GM13977 (cell line): Measurements from ENCODE around the gene RER1.

Experiments used
- DNase-seq: peaks from one replicate; pipeline ENCODE4 v3.0.0; 2012; ENCODE audit warnings: low spot score
- in situ Hi-C: fragments of 300-500 bp; cut with MboI; formaldehyde crosslinking; loops from one replicate; pipeline ENCODE4 v1.12.0; 2022; ENCODE audit warnings: low sequenced_read_pairs, low pct_unique_long_range_greater_than_20kb, mixed read lengths, inconsistent platforms; ENCODE audit not compliant: unreplicated experiment
- TF ChIP-seq, protein P1 (sequence below): IDR thresholded peaks from 2 replicates; pipeline ENCODE4 v1.5.1; 2012; ENCODE audit warnings: mild to moderate bottlenecking, control low read depth; ENCODE audit not compliant: insufficient read depth; ENCODE audit errors: extremely low read depth, missing control alignments

The RER1 gene

DNA sequence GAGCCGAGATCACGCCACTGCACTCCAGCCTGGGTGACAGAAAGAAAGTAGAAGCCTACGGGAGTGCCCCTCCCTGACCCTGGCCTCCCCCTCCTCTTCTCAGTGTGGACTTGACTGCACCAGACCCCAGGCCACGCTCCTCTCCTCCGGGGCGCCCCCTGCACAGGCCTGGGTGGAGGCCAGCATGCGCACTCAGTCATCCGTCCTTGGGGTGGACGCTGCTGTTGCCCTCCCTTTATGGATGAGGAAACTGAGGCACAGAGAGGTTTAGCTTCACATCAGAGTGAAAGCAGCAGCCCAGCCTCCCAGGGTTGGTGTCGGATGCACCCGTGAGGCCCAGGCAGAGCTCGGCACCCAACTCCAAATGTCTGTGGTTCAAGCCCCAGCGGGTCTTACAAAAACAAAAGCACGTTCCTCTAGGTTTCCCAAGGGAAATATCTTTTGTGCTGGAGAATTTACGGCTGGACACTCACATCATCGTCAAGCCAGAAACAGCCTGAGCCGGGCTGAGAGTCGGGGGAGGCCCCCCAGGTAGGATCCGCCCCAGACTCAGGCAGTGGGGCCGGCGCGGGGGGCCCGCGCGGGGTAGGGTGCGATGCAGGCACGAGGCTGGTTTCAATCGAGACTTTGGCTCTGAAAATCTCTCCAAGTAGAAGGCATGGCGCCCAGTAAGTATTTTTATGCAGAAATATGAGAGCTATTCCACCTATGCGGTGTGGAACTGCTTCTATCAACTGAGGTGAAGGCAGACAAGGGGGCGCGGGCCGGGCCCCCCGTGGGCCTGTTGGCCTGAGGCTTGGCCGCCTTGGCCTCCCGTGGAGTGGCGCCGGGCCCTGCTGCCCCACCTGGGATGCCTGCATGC, 36.9 kb upstream of the RER1 start:
- in situ Hi-C loops = no loop called here
- no peak for DNase-seq
- TF ChIP-seq, protein P1, sequence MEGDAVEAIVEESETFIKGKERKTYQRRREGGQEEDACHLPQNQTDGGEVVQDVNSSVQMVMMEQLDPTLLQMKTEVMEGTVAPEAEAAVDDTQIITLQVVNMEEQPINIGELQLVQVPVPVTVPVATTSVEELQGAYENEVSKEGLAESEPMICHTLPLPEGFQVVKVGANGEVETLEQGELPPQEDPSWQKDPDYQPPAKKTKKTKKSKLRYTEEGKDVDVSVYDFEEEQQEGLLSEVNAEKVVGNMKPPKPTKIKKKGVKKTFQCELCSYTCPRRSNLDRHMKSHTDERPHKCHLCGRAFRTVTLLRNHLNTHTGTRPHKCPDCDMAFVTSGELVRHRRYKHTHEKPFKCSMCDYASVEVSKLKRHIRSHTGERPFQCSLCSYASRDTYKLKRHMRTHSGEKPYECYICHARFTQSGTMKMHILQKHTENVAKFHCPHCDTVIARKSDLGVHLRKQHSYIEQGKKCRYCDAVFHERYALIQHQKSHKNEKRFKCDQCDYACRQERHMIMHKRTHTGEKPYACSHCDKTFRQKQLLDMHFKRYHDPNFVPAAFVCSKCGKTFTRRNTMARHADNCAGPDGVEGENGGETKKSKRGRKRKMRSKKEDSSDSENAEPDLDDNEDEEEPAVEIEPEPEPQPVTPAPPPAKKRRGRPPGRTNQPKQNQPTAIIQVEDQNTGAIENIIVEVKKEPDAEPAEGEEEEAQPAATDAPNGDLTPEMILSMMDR = no peak

DNA sequence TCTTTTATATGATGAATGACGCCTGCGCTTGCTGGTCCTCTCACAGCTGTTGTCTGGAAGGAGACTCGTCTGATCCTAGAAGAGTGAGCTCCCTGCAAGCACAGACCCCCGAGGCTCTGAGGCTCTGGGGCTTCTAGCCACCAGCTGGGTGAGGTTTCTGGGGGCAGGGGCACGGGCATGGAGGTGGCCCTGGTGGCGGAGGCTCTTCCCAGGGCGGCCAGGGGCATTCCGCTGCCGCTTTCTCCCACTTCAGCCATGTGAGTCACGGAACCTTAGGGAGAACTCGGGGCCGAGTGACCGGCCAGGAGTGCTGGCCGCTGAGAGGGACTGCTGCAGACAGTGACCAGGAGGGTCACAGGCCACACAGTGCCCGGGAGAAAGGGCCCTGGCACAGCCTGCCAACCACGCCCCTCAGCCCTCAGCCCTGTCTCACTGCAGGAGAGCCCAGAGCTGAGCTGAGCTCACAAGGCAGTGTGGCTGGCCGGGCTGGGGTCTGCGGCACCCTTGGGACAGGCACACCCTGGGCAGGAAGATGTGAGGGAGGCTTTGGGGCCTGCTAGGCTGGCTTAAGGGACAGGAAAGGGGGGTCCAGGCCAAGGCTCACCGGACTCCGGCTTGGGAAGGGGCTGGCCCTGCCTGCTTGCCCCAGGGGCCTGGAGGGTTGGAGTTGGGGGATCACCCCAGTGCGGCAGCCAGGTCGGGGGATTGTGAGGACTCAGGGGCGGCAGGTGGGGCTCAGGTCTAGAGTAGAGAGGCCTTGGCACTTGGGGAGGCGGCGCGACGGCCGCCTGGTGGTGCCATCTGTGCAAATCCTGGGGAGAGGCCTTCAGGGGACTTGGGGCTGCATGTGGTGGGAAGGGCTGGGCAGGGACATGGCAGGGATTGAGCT, 36.0 kb upstream of the RER1 start:
- no peak for DNase-seq
- in situ Hi-C loops = no loop called here
- TF ChIP-seq, protein P1 = no peak

DNA sequence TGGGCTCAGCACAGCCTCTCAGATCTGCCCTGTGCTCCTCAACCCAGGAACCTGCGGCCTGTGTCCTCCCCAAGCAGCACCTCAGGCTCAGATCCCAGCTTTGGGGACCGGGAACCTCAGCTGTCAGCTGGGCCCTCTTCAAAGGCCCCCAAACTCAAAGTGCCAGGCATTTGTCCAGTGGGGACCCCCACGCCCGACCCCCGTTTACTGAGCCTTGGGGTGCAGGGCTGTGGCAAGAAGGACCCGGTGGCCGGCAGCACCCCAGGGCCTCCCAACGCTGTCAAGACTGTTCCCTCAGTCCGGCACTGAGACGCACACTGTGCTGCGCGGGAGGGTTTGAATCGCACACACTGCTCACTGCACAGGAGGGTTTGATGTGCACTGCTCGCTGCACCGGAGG, 35.2 kb upstream of the RER1 start:
- no peak for DNase-seq
- TF ChIP-seq, protein P1 = no peak
- in situ Hi-C loops = no loop called here

DNA sequence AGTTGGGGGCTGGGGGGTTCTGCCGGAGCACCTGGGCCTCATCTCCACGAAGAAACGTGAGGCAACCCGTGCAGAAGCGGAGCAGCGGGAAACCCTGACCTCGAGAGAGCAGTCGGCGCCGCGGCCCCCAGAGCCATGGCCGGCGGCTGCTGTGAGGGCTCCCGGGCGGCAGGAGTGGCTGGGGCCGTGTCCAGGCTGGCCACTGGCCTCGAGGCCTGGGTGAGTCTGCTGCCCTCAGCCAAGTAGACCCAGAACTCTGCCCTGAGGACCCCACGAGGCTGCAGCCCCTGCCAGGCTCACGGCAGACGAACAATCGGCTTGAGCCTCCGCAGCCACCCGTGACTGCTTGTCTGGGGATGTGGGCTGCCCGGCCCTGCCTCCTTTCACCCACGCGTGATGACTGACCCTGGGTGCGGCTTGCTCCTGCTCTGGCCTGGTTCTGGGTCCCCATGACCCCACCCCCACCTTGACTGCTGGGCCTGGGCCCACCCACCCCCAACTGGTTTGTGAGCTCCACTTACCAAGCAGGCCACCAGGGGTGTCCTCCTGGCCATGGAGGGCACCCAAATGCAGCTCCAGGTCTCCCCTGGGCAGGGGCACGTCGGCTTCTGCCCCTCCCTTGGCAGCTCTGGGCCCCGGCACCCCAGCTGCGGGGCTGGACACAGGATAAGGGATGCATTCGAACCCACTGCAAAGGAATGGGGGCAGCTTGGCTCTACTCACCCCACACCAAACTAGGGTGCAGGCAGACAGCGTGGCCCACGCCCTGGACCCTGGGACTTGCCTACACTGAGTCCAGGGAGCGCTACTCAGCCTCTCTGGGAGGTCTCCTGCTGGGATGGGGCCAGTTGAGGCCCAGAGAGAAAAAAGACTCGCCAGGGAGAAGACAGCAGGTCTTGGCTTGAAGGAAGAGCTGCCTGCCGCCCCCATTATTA, 34.5 kb upstream of the RER1 start:
- TF ChIP-seq, protein P1 = no peak
- in situ Hi-C loops = no loop called here
- no peak for DNase-seq

DNA sequence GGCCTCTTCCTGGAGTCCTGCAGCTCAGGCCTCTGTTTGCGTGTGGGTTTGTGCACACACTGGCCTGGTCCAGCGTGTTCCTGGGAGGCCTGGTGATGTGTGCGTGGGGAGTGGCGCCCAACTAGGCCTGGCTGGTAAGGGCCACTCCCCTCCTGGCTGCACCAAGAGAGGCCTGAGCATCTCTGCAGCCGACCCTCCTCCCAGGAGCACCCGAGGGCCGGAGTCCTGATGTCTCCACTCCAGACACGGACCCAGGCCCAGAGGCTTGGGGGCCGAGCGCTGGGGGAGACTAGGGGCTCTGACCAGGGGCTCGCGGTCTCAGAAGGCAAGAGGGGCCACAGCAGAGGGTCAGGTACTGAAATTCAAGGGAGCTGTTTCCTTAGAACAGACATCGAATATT, 33.6 kb upstream of the RER1 start:
- DNase-seq = no peak
- TF ChIP-seq, protein P1 = no peak
- in situ Hi-C loops = no loop called here
